Large intestine (tissue), 3 donors: ENCODE data around the gene TNFRSF1A. TPM values are rescaled to one million over a fixed set of nuclear protein-coding genes. Genes with fewer than 3 reads are reported as not detected.
A peak's percentile ranks its signal among the peaks of the same experiment; 100 is the strongest.
"Not testable (repeated sequence)": the region's sequence is repeated elsewhere in the genome, so short reads cannot be mapped to it uniquely, and the experiment has no call there.

Experiments used
- DNase-seq, 2 donors: peaks; one replicate each; pipeline versions ENCODE4 v3.0.0 to v3.0.0-alpha.2; 2013
- H3K27ac ChIP-seq: one replicate; pipeline ENCODE4 v1.5.1; 2013; ENCODE audit warnings: low read length
- H3K27me3 ChIP-seq: 2 replicates; pipeline ENCODE4 v1.6.1; 2013; ENCODE audit warnings: low read length; ENCODE audit not compliant: control insufficient read depth, insufficient read depth
- H3K36me3 ChIP-seq: 2 replicates; pipeline ENCODE4 v1.6.1; 2013; ENCODE audit warnings: low read length; ENCODE audit not compliant: control insufficient read depth, insufficient read depth
- H3K4me1 ChIP-seq: one replicate; pipeline ENCODE4 v1.6.1; 2013; ENCODE audit warnings: low read length; ENCODE audit not compliant: control insufficient read depth, insufficient read depth
- H3K4me3 ChIP-seq: one replicate; pipeline ENCODE4 v1.5.1; 2013; ENCODE audit warnings: low read length
- H3K9me3 ChIP-seq: one replicate; pipeline ENCODE4 v1.6.1; 2013; ENCODE audit warnings: mild to moderate bottlenecking, low read depth, low read length, moderate library complexity; ENCODE audit not compliant: control insufficient read depth
- WGBS: methylation state at CpG from one replicate; pipeline ENCODE4 v1.1.5; 2013; ENCODE audit warnings: low lambda C conversion rate; ENCODE audit not compliant: insufficient coverage; 5-methylcytosine and 5-hydroxymethylcytosine counted together
- polyA plus RNA-seq: library from polyadenylated mRNA; unstranded; fragments of 120-200 nt; gene quantifications from one replicate; pipeline ENCODE4 v1.2.1, GENCODE V29; 2013

The TNFRSF1A gene
- polyA plus RNA-seq, 1 donor = 122 TPM

GRCh38 chr12:6344101-6344660 is 2.3 kb upstream of the TNFRSF1A start:
- DNase-seq = peak in 1 of 2 donors; percentile 34
- 82% methylated on average over 2 of the region's 11 CpGs for WGBS
- H3K4me3 ChIP-seq, H3K27me3 ChIP-seq, H3K36me3 ChIP-seq, H3K9me3 ChIP-seq: not testable (repeated sequence)
- H3K27ac ChIP-seq = peak overlapping the region; percentile 72
- H3K4me1 ChIP-seq = peaks cover 46% of the 10 kb centered on the region

GRCh38 chr12:6343518-6343917 is 1.6 kb upstream of the TNFRSF1A start:
- Histone ChIP-seq H3K27me3 (no peaks in the 10 kb centered on the region), H3K36me3 (no peaks in the 10 kb centered on the region), H3K9me3 (no peaks in the 10 kb centered on the region), H3K4me1 (peaks cover 53% of the 10 kb centered on the region), H3K27ac (peak overlapping the region; percentile 72), H3K4me3 (no peak overlapping the region)
- peak; percentile 75 to 81 for DNase-seq
- no CpG with 5 or more reads among the region's 5 CpGs for WGBS

GRCh38 chr12:6342140-6342889 is 439 bp upstream of the TNFRSF1A start:
- peaks cover 65% of the 10 kb centered on the region for H3K4me1 ChIP-seq
- no peak for DNase-seq
- peak overlapping the region; percentile 93 for H3K4me3 ChIP-seq
- no peaks in the 10 kb centered on the region for H3K9me3 ChIP-seq
- peak overlapping the region; percentile 99 for H3K27ac ChIP-seq
- no peaks in the 10 kb centered on the region for H3K27me3 ChIP-seq
- peaks cover 3% of the 10 kb centered on the region for H3K36me3 ChIP-seq
- no CpG with 5 or more reads among the region's 7 CpGs for WGBS

GRCh38 chr12:6340745-6341416 is 995 bp downstream of the TNFRSF1A start:
- H3K36me3 ChIP-seq = peaks cover 3% of the 10 kb centered on the region
- H3K9me3 ChIP-seq = no peaks in the 10 kb centered on the region
- H3K27me3 ChIP-seq = no peaks in the 10 kb centered on the region
- peak overlapping the region; percentile 99 for H3K27ac ChIP-seq
- 0% methylated on average over 3 of the region's 15 CpGs for WGBS
- peaks cover 72% of the 10 kb centered on the region for H3K4me1 ChIP-seq
- peak in 1 of 2 donors; percentile 47 for DNase-seq
- peak overlapping the region; percentile 93 for H3K4me3 ChIP-seq

- peaks cover 74% of the 10 kb centered on the region for H3K4me1 ChIP-seq
- peak overlapping the region; percentile 93 for H3K4me3 ChIP-seq
- DNase-seq = peak in 1 of 2 donors; percentile 71
- H3K9me3 ChIP-seq = no peaks in the 10 kb centered on the region
- H3K27me3 ChIP-seq = no peaks in the 10 kb centered on the region
- peaks cover 3% of the 10 kb centered on the region for H3K36me3 ChIP-seq
- WGBS = 0% methylated on average over 7 of the region's 9 CpGs
- H3K27ac ChIP-seq = peak overlapping the region; percentile 99
Observed at GRCh38 chr12:6340032-6340638, 1.7 kb downstream of the TNFRSF1A start.

GRCh38 chr12:6338955-6339354 is 2.9 kb downstream of the TNFRSF1A start:
- no peak for DNase-seq
- Histone ChIP-seq H3K4me3 (peak overlapping the region; percentile 93), H3K27me3 (no peaks in the 10 kb centered on the region), H3K27ac (peak overlapping the region; percentile 99), H3K36me3 (peaks cover 10% of the 10 kb centered on the region), H3K4me1 (peaks cover 79% of the 10 kb centered on the region), H3K9me3 (no peaks in the 10 kb centered on the region)
- WGBS = 62% methylated on average over 3 of the region's 3 CpGs

GRCh38 chr12:6338536-6338935 is 3.3 kb downstream of the TNFRSF1A start:
- H3K27ac ChIP-seq = peak overlapping the region; percentile 99
- H3K4me3 ChIP-seq = peak overlapping the region; percentile 7
- H3K4me1 ChIP-seq = peaks cover 79% of the 10 kb centered on the region
- not testable (repeated sequence) for H3K27me3 ChIP-seq, DNase-seq, H3K9me3 ChIP-seq
- peaks cover 14% of the 10 kb centered on the region for H3K36me3 ChIP-seq
- WGBS = no CpG with 5 or more reads among the region's 8 CpGs

GRCh38 chr12:6337958-6338433 is 3.9 kb downstream of the TNFRSF1A start:
- peak overlapping the region; percentile 7 for H3K4me3 ChIP-seq
- WGBS = no CpG with 5 or more reads among the region's 12 CpGs
- peaks cover 19% of the 10 kb centered on the region for H3K36me3 ChIP-seq
- peak overlapping the region; percentile 99 for H3K27ac ChIP-seq
- H3K27me3 ChIP-seq = no peaks in the 10 kb centered on the region
- peaks cover 75% of the 10 kb centered on the region for H3K4me1 ChIP-seq
- DNase-seq = peak in 1 of 2 donors; percentile 49
- no peaks in the 10 kb centered on the region for H3K9me3 ChIP-seq

- Histone ChIP-seq H3K4me3 (peak overlapping the region; percentile 35), H3K27me3 (no peaks in the 10 kb centered on the region), H3K9me3 (no peaks in the 10 kb centered on the region), H3K27ac (peak overlapping the region; percentile 99), H3K36me3 (peaks cover 27% of the 10 kb centered on the region), H3K4me1 (peaks cover 67% of the 10 kb centered on the region)
- WGBS = no CpG with 5 or more reads among the region's 15 CpGs
- DNase-seq = peak in 1 of 2 donors; percentile 43
Observed at GRCh38 chr12:6336889-6337853, 4.7 kb downstream of the TNFRSF1A start.
